Fibroblast of upper back skin (primary cell): Measurements from ENCODE around the gene EQTN.

ENCODE experiments used
- DNase-seq: peaks from one replicate; pipeline ENCODE4 v3.0.0-alpha.2; 2013

EQTN gene

GRCh38 chr9:27297050-27297449, at the start of gene EQTN:
Gene EQTN, minus strand, starts transcription at chr9:27297150. Its CDS starts 95 bp downstream, at chr9:27297055.
- no peak for DNase-seq

- DNase-seq = no peak
These were observed 47.8 kb upstream of the EQTN start for GRCh38 chr9:27344776-27345175.

- no peak for DNase-seq
These were observed 44.8 kb upstream of the EQTN start for GRCh38 chr9:27341545-27342294.

- DNase-seq = peak; percentile 11
These were observed 44.1 kb upstream of the EQTN start for GRCh38 chr9:27340961-27341511.

- DNase-seq = no peak
These were observed 43.3 kb upstream of the EQTN start for GRCh38 chr9:27340285-27340674.

GRCh38 chr9:27339661-27340284, 42.8 kb upstream of the EQTN start:
- no peak for DNase-seq

GRCh38 chr9:27338527-27338903, 41.6 kb upstream of the EQTN start:
- no peak for DNase-seq

- no peak for DNase-seq
These were observed 41.0 kb upstream of the EQTN start for GRCh38 chr9:27337833-27338526.

GRCh38 chr9:27337236-27337635, 40.3 kb upstream of the EQTN start:
- DNase-seq = no peak

- DNase-seq = no peak
These were observed 39.9 kb upstream of the EQTN start for GRCh38 chr9:27336829-27337228.

- DNase-seq = no peak
These were observed 39.2 kb upstream of the EQTN start for GRCh38 chr9:27336126-27336525.

GRCh38 chr9:27335075-27335474, 38.1 kb upstream of the EQTN start:
- no peak for DNase-seq

- DNase-seq = peak; percentile 78
These were observed 36.5 kb upstream of the EQTN start for GRCh38 chr9:27333241-27334052.

- DNase-seq = no peak
These were observed 34.4 kb upstream of the EQTN start for GRCh38 chr9:27331393-27331792.

- no peak for DNase-seq
These were observed 32.3 kb upstream of the EQTN start for GRCh38 chr9:27329291-27329690.

- no peak for DNase-seq
These were observed 31.5 kb upstream of the EQTN start for GRCh38 chr9:27328483-27328882.

- DNase-seq = no peak
These were observed 14.2 kb upstream of the EQTN start for GRCh38 chr9:27311184-27311583.

GRCh38 chr9:27310582-27310981, 13.6 kb upstream of the EQTN start:
- DNase-seq = no peak

GRCh38 chr9:27308691-27309390, 11.9 kb upstream of the EQTN start:
- DNase-seq = no peak

- no peak for DNase-seq
These were observed 7.6 kb upstream of the EQTN start for GRCh38 chr9:27304521-27304920.

- DNase-seq = no peak
These were observed 6.3 kb upstream of the EQTN start for GRCh38 chr9:27303219-27303618.

GRCh38 chr9:27293996-27294395, 3.0 kb downstream of the EQTN start:
- DNase-seq = no peak
